Keratinocyte (primary cell): Measurements from ENCODE around the gene CNTNAP2. TPM values are rescaled to one million over a fixed set of nuclear protein-coding genes. Genes with fewer than 3 reads are reported as not detected.

Source experiments
- DNase-seq: peaks from one replicate; pipeline ENCODE4 v3.0.0-alpha.2; 2011; ENCODE audit warnings: low read depth, missing footprints, low spot score
- FAIRE-seq: peaks from 2 replicates; lab custom pipeline; 2011; peaks lifted over from hg19 to GRCh38; lab: Jason Lieb, UNC
- H2AFZ ChIP-seq: 2 replicates; pipeline ENCODE4 v1.6.0; 2012; ENCODE audit warnings: low read length, control low read depth, inconsistent platforms; ENCODE audit not compliant: control insufficient read depth
- H3K27ac ChIP-seq: 2 replicates; pipeline ENCODE4 v1.5.1; 2011; ENCODE audit warnings: low read length; ENCODE audit not compliant: control insufficient read depth, insufficient read depth
- H3K27me3 ChIP-seq: 3 replicates; pipeline ENCODE4 v1.6.0; 2011; ENCODE audit warnings: low read length; ENCODE audit not compliant: control insufficient read depth, insufficient read depth; ENCODE audit errors: extremely low read depth
- H3K36me3 ChIP-seq, 2 experiments: 2 replicates in 1 of 2; 3 replicates in 1 of 2; pipeline ENCODE4 v1.5.1; 2011; ENCODE audit warnings: low read length in 2 of 2, mild to moderate bottlenecking in 1 of 2; ENCODE audit not compliant: control insufficient read depth in 2 of 2, insufficient read depth in 2 of 2; ENCODE audit errors: extremely low read depth in 1 of 2
- H3K4me1 ChIP-seq: 3 replicates; pipeline ENCODE4 v1.5.1; 2011; ENCODE audit warnings: low read length; ENCODE audit not compliant: control insufficient read depth, insufficient read depth; ENCODE audit errors: extremely low read depth
- H3K4me2 ChIP-seq: 3 replicates; pipeline ENCODE4 v1.6.0; 2011; ENCODE audit warnings: low read depth, low read length; ENCODE audit not compliant: control insufficient read depth, insufficient read depth; ENCODE audit errors: extremely low read depth
- H3K4me3 ChIP-seq, 3 experiments: fragments of 200-600 bp in 1 of 3; sonication (generic) in 1 of 3; 2 replicates in 2 of 3; 3 replicates in 1 of 3; pipeline ENCODE4 v1.5.1; 2011 to 2016; ENCODE audit warnings: low read length in 3 of 3, mild to moderate bottlenecking in 3 of 3, control low read depth in 2 of 3, inconsistent platforms in 1 of 3, low read depth in 1 of 3, mixed read lengths in 1 of 3, mixed run types in 1 of 3, moderate library complexity in 1 of 3; ENCODE audit not compliant: control insufficient read depth in 2 of 3, insufficient read depth in 2 of 3; ENCODE audit errors: extremely low read depth in 1 of 3
- H3K79me2 ChIP-seq: 2 replicates; pipeline ENCODE4 v1.6.0; 2012; ENCODE audit warnings: low read length; ENCODE audit not compliant: control insufficient read depth, insufficient read depth
- H3K9ac ChIP-seq: 3 replicates; pipeline ENCODE4 v1.6.0; 2011; ENCODE audit warnings: low read length; ENCODE audit not compliant: control insufficient read depth, insufficient read depth; ENCODE audit errors: extremely low read depth
- H3K9me1 ChIP-seq: 3 replicates; pipeline ENCODE4 v1.6.0; 2011; ENCODE audit warnings: low read length; ENCODE audit not compliant: control insufficient read depth, insufficient read depth; ENCODE audit errors: extremely low read depth
- H3K9me3 ChIP-seq: 2 replicates; pipeline ENCODE4 v1.5.1; 2012; ENCODE audit warnings: low read depth, low read length; ENCODE audit not compliant: control insufficient read depth
- H4K20me1 ChIP-seq: 3 replicates; pipeline ENCODE4 v1.6.0; 2011; ENCODE audit warnings: low read length; ENCODE audit not compliant: control insufficient read depth, insufficient read depth; ENCODE audit errors: extremely low read depth
- EZH2 ChIP-seq: IDR thresholded peaks from one replicate; pipeline ENCODE4 v1.6.1; 2012; ENCODE audit warnings: inconsistent platforms, mild to moderate bottlenecking, low read length, moderate library complexity
- dilution Hi-C: fragments of 300-500 bp; cut with MboI; formaldehyde crosslinking; loops from one replicate; pipeline ENCODE4 v1.7.0; 2020; ENCODE audit warnings: low sequenced_read_pairs; ENCODE audit not compliant: extremely low pct_ligation_motif_present
- polyA plus RNA-seq, 5 experiments: library from polyadenylated mRNA; depleted of rRNA in 3 of 5; stranded (reverse) in 3 of 5; stranded (forward) in 1 of 5; unstranded in 1 of 5; fragments of >200 nt; gene quantifications; 1 replicate in 1 of 5; 2 replicates in 3 of 5; 3 replicates in 1 of 5; pipeline versions ENCODE4 v1.2.1 to v1.2.3, GENCODE V29; 2011 to 2012; ENCODE audit warnings: missing spikeins in 2 of 5, low read depth in 1 of 5, low replicate concordance in 1 of 5
- TF ChIP-seq, protein P1 (sequence below), 3 experiments: IDR thresholded peaks in 1 of 3; conservative IDR thresholded peaks in 1 of 3; optimal IDR thresholded peaks in 1 of 3; 2 replicates in 2 of 3; 3 replicates in 1 of 3; pipeline versions ENCODE3 to v1.5.1; 2011; ENCODE audit warnings: low read length in 3 of 3, mild to moderate bottlenecking in 3 of 3, moderate library complexity in 2 of 3, control low read depth in 1 of 3, inconsistent platforms in 1 of 3; ENCODE audit not compliant: insufficient read depth in 2 of 3; ENCODE audit errors: extremely low read depth in 1 of 3

CNTNAP2 gene
- polyA plus RNA-seq, 1 donor (not counting 4 experiments of a cell fraction or from before 2014, with no cell fraction given): 1.4 TPM

DNA sequence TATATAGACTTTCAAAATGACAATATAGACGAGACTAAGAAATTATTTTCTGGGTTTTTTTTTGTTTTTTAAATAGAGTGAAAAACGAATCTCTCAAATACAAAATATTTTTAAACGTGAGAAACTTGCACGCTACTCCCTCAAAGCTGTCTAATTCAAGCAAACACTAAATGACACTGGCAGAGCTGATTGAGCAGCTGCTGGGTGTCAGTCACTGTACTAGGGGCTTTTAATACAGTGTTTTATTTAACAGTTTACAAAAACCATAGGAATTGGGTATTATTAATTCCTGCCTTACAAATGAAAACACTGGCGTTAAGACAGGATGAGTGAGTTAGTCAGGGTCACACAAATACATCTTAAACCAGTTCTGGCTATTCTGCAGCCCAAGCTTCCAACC, 1264.3 kb downstream of the CNTNAP2 start:
- Histone ChIP-seq H3K79me2 (no peaks in the 10 kb centered on the region), H3K27me3 (no peaks in the 10 kb centered on the region), H3K4me2 (no peak overlapping the region), H3K9me1 (no peaks in the 10 kb centered on the region), H3K27ac (no peak overlapping the region), H3K4me1 (no peaks in the 10 kb centered on the region), H4K20me1 (no peaks in the 10 kb centered on the region), H3K4me3 (no peak overlapping the region), H3K36me3 (no peaks in the 10 kb centered on the region), H2AFZ (no peak overlapping the region), H3K9me3 (no peaks in the 10 kb centered on the region), H3K9ac (no peak overlapping the region)
- DNase-seq (no peak), FAIRE-seq (no peak)
- dilution Hi-C loops: no loop called here
- TF ChIP-seq, protein P1, sequence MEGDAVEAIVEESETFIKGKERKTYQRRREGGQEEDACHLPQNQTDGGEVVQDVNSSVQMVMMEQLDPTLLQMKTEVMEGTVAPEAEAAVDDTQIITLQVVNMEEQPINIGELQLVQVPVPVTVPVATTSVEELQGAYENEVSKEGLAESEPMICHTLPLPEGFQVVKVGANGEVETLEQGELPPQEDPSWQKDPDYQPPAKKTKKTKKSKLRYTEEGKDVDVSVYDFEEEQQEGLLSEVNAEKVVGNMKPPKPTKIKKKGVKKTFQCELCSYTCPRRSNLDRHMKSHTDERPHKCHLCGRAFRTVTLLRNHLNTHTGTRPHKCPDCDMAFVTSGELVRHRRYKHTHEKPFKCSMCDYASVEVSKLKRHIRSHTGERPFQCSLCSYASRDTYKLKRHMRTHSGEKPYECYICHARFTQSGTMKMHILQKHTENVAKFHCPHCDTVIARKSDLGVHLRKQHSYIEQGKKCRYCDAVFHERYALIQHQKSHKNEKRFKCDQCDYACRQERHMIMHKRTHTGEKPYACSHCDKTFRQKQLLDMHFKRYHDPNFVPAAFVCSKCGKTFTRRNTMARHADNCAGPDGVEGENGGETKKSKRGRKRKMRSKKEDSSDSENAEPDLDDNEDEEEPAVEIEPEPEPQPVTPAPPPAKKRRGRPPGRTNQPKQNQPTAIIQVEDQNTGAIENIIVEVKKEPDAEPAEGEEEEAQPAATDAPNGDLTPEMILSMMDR (optimal IDR thresholded peaks at IDR 0.05 in 1 of 3, IDR thresholded peaks at IDR 0.05 in 1 of 3, conservative IDR thresholded peaks at IDR 0.05 in 1 of 3; ENCODE audit: extremely low read depth in 1 of 3, insufficient read depth in 2 of 3, low read length in 3 of 3): no peak
- TF ChIP-seq EZH2: no peak

DNA sequence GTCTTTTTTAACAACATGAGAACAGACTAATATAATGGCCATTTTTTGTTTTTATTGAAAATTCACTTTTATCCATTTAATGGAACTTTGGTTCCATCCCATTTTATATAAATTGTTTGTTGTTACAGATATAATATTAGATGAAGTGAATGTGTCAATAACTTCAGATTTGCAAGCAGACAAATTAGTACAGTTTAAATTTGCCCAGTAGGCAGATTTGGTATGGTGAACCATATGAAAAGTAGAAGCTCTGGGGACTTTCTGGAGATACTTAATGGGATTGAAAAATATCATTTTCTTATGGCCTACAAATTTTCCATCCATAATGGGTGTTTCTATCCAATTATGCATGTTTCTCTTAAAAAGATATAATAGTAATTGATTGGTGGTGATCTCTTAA, 1277.7 kb downstream of the CNTNAP2 start:
- H3K9me3 ChIP-seq: no peaks in the 10 kb centered on the region
- no peak for TF ChIP-seq EZH2
- TF ChIP-seq, protein P1 (optimal IDR thresholded peaks at IDR 0.05 in 1 of 3, IDR thresholded peaks at IDR 0.05 in 1 of 3, conservative IDR thresholded peaks at IDR 0.05 in 1 of 3; ENCODE audit: extremely low read depth in 1 of 3, insufficient read depth in 2 of 3, low read length in 3 of 3): no peak
- no peaks in the 10 kb centered on the region for H3K36me3 ChIP-seq

More for the DNA sequence above, 1277.7 kb downstream of the CNTNAP2 start:
- no peaks in the 10 kb centered on the region for H3K79me2 ChIP-seq
- DNase-seq (no peak), FAIRE-seq (no peak)
- H3K27ac ChIP-seq: no peak overlapping the region
- H3K4me3 ChIP-seq: no peak overlapping the region
- no peak overlapping the region for H2AFZ ChIP-seq
- no peaks in the 10 kb centered on the region for H3K9me1 ChIP-seq
- no peaks in the 10 kb centered on the region for H3K27me3 ChIP-seq
- no peak overlapping the region for H3K4me2 ChIP-seq
- H4K20me1 ChIP-seq: no peaks in the 10 kb centered on the region
- H3K4me1 ChIP-seq: no peaks in the 10 kb centered on the region
- dilution Hi-C loops: no loop called here
- H3K9ac ChIP-seq: no peak overlapping the region
